Stimulated activated effector memory CD8-positive, alpha-beta T cell treated with anti-CD3 and anti-CD28 coated beads, Interleukin-12 subunit alpha, Interleukin-12 subunit beta, amount 100 ng/mL, for 72 hours (primary cell): ENCODE measurements around the gene RNF148.

Experiments
- ATAC-seq: fragments of 150-1000 bp; cut with Tn5 transposase; 2 replicates; pipeline ENCODE4 v1.10.0; 2021
- DNase-seq, 2 donors: peaks; one replicate each; pipeline ENCODE4 v3.0.0; 2021 to 2022; ENCODE audit warnings: low spot score in 2 of 2
- H3K27ac Mint-ChIP-seq: one replicate; pipeline ENCODE4 v1.8.0; 2022; ENCODE audit warnings: mild to moderate bottlenecking, mixed read lengths
- H3K36me3 Mint-ChIP-seq: one replicate; pipeline ENCODE4 v1.8.0; 2022; ENCODE audit warnings: mild to moderate bottlenecking, mixed read lengths
- H3K4me1 Mint-ChIP-seq: one replicate; pipeline ENCODE4 v1.8.0; 2022; ENCODE audit warnings: mixed read lengths
- H3K4me3 Mint-ChIP-seq: one replicate; pipeline ENCODE4 v1.8.0; 2022; ENCODE audit warnings: mild to moderate bottlenecking, mixed read lengths
- H3K9me3 Mint-ChIP-seq: one replicate; pipeline ENCODE4 v1.8.0; 2022; ENCODE audit warnings: mixed read lengths

RNF148 gene, protein sequence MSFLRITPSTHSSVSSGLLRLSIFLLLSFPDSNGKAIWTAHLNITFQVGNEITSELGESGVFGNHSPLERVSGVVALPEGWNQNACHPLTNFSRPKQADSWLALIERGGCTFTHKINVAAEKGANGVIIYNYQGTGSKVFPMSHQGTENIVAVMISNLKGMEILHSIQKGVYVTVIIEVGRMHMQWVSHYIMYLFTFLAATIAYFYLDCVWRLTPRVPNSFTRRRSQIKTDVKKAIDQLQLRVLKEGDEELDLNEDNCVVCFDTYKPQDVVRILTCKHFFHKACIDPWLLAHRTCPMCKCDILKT

DNA sequence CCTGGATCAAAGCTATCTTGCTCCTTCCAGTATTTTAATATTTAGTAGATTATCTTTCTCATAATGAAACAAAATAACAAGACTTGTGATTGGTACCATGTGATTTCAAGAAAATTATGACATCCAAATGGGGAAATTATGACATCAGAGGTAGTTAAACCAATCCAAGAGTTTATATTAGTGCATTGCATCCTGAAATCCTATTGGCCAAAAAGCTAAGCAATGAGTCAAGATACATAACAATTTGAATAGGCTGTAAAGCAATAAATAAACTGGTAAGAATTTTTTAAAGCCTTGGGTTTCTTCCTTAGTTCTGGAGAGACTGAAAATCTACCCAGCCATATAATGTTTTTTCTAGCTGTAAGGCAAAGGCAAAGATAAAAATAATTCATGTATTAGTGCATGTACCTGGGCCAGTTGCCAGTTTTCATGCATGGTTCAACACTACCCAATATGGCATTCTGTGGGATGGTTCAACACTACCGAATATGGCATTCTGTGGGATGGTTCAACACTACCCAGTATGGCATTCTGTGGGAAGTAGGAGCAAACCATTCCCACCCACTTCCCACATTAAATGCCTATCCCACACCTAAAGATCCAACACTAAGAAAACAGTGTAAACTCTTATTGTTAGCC, at the start of gene RNF148:
Gene RNF148, minus strand, starts transcription at position 51 of the 639 bp plus-strand sequence. CDS start 172 bp downstream, outside the sequence.
- H3K9me3 Mint-ChIP-seq, result peaks cover 8% of the 10 kb centered on the region
- no peak for ATAC-seq
- H3K4me3 Mint-ChIP-seq, result no peak within 1 kb of the TSS
- no peaks in the 10 kb centered on the region for H3K36me3 Mint-ChIP-seq
- no peaks in the 10 kb centered on the region for H3K4me1 Mint-ChIP-seq
- no peak within 1 kb of the TSS for H3K27ac Mint-ChIP-seq
- no peak for DNase-seq

DNA sequence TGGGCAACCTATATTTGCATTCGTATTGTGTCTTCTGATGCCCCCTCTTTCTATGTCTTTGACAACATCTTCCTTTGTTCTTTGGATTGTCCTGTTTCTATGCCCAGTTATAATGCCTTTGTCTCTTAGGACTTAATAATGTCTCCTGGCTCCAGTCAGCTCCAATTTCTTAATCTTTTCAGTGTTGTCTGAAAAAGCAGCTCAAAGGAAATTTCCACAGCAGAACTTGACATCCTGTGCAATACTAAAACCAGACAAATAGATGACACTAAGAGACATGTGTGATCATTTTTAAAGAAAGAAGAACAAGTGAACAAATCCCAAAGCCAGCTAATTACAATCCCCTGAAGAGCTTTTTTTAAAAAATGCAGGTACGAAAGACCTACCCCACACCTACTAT, 47.7 kb upstream of the RNF148 start:
- no peak overlapping the region for H3K4me3 Mint-ChIP-seq
- no peaks in the 10 kb centered on the region for H3K4me1 Mint-ChIP-seq
- no peaks in the 10 kb centered on the region for H3K36me3 Mint-ChIP-seq
- ATAC-seq, result no peak
- H3K9me3 Mint-ChIP-seq, result peaks cover 9% of the 10 kb centered on the region
- H3K27ac Mint-ChIP-seq, result no peak overlapping the region
- no peak for DNase-seq

DNA sequence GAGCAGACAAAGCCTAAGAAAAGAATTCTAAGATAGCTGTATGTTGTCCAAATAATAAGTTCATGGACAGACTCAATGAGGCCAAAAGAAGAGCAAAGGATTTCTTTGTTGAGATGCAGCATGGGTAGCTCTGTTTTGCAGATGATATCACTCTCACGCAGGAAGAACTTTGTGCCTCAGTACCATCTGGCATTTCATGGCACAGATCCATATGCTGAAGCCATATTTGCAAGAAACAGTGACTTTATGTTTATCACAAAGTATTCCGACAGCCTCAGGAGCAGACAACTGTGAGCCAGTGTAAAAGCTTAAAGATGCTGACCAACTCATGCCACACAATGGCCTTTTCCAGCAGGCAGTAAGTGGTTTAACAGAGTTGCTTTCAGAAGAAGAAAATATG, 45.5 kb upstream of the RNF148 start:
- Mint-ChIP-seq H3K27ac (no peak overlapping the region), H3K4me1 (no peaks in the 10 kb centered on the region), H3K9me3 (peaks cover 9% of the 10 kb centered on the region), H3K4me3 (no peak overlapping the region), H3K36me3 (no peaks in the 10 kb centered on the region)
- ATAC-seq (no peak), DNase-seq (no peak)

DNA sequence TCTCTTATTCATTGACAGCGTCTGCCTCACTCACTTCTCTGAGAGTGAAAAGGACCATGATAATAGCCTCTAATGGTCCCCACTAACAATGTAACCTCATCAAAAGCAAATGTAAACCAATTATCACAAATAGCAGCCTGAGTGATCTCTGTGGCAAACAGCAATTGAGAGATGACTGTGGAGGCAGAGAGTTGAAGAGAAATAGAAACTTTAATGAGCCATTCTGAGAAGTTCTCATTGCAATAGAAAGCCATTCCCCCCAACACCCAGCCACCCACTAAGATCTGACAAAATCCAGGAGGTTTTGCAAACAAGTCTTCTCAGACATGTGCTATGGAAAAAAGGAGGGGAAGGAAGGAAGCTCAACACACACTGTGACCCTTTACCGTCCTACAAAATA, 44.2 kb upstream of the RNF148 start:
- Mint-ChIP-seq H3K4me1 (no peaks in the 10 kb centered on the region), H3K4me3 (no peak overlapping the region), H3K36me3 (no peaks in the 10 kb centered on the region), H3K9me3 (peaks cover 6% of the 10 kb centered on the region), H3K27ac (no peak overlapping the region)
- ATAC-seq (no peak), DNase-seq (no peak)

DNA sequence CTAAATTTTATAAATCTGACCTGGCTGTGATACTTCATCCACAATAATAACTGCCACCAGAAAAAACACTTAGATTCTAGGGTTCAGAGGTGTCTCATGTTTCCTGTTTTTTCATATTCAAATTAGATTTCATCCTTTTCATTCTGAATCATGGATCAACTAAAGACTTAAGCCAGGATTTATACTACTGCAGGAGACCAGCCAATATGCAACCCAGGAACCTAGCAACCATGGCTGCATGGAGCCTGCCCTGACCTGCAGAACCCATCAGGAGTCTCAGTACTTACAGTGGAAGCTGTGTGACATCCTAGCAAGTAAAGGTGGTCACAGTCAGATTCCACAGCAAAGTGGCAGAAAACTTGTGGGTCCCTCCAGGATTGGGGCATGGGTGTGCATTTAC, 40.5 kb upstream of the RNF148 start:
- Mint-ChIP-seq H3K27ac (no peak overlapping the region), H3K4me1 (no peaks in the 10 kb centered on the region), H3K36me3 (no peaks in the 10 kb centered on the region), H3K9me3 (peaks cover 7% of the 10 kb centered on the region), H3K4me3 (no peak overlapping the region)
- DNase-seq (no peak), ATAC-seq (no peak)

DNA sequence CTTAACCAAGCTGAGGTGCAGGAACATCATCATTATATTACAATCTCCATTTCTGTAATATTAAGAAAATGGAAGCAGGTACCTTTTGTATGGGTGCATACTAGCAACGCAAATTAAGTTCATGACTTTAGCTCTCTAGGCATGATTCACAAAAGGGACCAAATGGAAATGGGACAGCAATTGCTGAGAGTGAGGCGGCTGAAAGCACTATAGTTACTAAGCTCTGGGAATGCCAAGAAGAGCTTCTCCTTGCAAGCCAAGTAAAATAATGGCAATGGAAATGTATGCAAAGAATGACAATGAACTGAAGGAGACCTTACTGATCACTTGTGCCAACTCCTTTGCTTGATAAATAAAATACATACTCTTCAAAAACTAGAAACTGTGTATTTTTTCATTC, 36.2 kb upstream of the RNF148 start:
- no peak overlapping the region for H3K27ac Mint-ChIP-seq
- ATAC-seq (no peak), DNase-seq (no peak)
- H3K9me3 Mint-ChIP-seq, result peaks cover 11% of the 10 kb centered on the region
- H3K4me3 Mint-ChIP-seq, result no peak overlapping the region
- H3K36me3 Mint-ChIP-seq, result no peaks in the 10 kb centered on the region
- H3K4me1 Mint-ChIP-seq, result no peaks in the 10 kb centered on the region

DNA sequence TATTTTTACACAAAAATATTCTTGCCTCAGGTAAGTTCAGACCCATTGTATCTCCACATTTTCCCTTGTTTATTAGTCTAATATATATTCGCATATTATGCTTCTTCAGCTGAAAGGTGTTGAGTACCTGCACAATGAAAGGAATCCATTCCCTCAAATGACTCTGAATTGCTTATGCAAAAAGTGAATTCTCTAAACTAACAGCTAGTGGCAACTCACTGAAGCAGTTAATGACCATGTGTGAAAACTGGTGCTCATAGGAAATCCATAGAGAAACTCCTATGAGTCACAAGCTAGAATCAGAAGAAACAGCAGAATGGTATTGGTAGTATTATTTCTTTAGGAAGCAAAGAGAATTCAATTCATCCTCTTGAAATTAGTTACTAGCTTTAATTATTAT, 33.5 kb upstream of the RNF148 start:
- DNase-seq, result no peak

DNA sequence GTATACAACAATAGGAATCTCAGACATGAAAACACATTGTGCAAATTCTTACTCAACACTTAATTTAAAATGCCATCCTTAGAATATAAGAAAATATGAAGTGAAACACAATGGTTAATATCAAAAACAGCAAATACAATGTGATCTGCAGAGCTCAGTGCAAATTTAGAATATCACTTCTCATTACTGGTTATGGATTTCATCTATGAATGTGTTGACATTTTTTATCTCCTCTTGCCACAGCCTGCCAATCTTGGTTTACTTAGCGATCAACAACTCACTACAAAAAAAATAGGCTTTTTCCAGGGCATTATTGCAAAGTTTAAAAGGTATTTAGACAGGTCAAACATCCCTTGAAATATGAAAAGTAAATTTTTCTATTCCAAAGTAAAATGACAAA, 25.0 kb upstream of the RNF148 start:
- H3K4me1 Mint-ChIP-seq, result no peaks in the 10 kb centered on the region
- H3K27ac Mint-ChIP-seq, result no peak overlapping the region
- no peak for DNase-seq
- H3K9me3 Mint-ChIP-seq, result peaks cover 7% of the 10 kb centered on the region
- no peaks in the 10 kb centered on the region for H3K36me3 Mint-ChIP-seq
- H3K4me3 Mint-ChIP-seq, result no peak overlapping the region
- no peak for ATAC-seq

More for the DNA sequence above, 33.5 kb upstream of the RNF148 start:
- H3K4me3 Mint-ChIP-seq, result no peak overlapping the region
- H3K9me3 Mint-ChIP-seq, result peaks cover 11% of the 10 kb centered on the region
- no peak overlapping the region for H3K27ac Mint-ChIP-seq
- H3K36me3 Mint-ChIP-seq, result no peaks in the 10 kb centered on the region
- no peak for ATAC-seq
- no peaks in the 10 kb centered on the region for H3K4me1 Mint-ChIP-seq

DNA sequence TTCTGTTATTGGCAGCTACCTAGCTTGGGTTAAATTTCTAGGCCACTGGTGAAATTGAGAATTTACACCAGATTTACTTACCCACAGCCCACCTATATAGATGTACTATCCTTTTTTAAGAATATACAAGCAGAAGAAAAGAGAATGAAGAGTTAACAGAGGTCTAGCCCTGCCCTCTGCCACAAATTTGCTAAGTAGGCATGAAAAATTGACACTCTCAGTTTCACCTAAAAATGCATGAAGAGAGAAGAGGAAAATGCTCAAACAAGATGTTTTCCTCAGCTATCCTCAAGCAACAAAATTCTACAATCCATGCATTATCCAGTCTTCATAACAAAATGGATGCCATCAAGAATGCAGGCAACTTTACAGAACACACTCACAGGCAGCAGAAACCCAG, 24.6 kb upstream of the RNF148 start:
- H3K4me1 Mint-ChIP-seq, result no peaks in the 10 kb centered on the region
- no peak overlapping the region for H3K4me3 Mint-ChIP-seq
- H3K27ac Mint-ChIP-seq, result no peak overlapping the region
- peaks cover 7% of the 10 kb centered on the region for H3K9me3 Mint-ChIP-seq
- no peak for ATAC-seq
- no peaks in the 10 kb centered on the region for H3K36me3 Mint-ChIP-seq
- DNase-seq, result no peak

DNA sequence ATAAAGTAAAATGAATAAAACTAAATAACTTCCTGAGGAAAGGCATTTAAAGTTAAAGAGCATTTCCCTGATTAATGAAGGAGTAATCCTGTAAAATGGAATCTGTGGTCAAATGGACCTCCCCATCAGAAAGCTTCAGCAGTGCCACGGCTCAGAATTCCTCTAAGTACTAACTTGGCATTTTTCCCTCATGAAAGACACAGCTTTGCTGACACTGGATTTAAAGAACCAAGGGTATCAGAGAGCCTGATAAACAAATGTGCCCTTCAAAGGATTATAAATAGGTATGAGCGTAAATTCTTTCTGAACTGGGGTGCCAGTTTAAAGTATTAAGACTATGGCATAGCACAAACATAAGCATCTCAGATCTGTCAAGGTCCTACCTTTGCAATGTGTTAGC, 24.2 kb upstream of the RNF148 start:
- no peak overlapping the region for H3K4me3 Mint-ChIP-seq
- H3K9me3 Mint-ChIP-seq, result peaks cover 7% of the 10 kb centered on the region
- no peak for ATAC-seq
- H3K36me3 Mint-ChIP-seq, result no peaks in the 10 kb centered on the region
- H3K4me1 Mint-ChIP-seq, result no peaks in the 10 kb centered on the region
- no peak overlapping the region for H3K27ac Mint-ChIP-seq
- no peak for DNase-seq

DNA sequence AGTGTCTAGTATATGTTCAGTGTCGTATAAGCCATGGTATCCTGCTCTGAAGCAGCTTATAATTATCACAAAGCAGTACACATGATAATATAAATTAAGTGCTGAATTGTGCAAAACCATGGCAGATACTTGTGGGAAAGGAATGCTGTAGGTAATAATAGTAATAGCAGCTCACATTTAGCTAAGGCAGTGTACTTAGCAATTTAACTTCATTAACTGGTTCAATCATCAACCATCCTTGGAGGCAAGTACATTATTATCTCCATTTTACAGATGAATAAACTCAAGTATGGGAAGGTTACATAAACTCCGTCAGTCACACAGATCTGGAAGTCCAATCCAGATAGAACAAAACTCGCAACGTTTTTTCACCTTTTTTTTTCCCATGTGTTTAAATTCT, 21.6 kb upstream of the RNF148 start:
- H3K27ac Mint-ChIP-seq, result no peak overlapping the region
- no peaks in the 10 kb centered on the region for H3K36me3 Mint-ChIP-seq
- no peak for ATAC-seq
- DNase-seq, result no peak
- peaks cover 6% of the 10 kb centered on the region for H3K9me3 Mint-ChIP-seq
- no peak overlapping the region for H3K4me3 Mint-ChIP-seq
- H3K4me1 Mint-ChIP-seq, result no peaks in the 10 kb centered on the region

DNA sequence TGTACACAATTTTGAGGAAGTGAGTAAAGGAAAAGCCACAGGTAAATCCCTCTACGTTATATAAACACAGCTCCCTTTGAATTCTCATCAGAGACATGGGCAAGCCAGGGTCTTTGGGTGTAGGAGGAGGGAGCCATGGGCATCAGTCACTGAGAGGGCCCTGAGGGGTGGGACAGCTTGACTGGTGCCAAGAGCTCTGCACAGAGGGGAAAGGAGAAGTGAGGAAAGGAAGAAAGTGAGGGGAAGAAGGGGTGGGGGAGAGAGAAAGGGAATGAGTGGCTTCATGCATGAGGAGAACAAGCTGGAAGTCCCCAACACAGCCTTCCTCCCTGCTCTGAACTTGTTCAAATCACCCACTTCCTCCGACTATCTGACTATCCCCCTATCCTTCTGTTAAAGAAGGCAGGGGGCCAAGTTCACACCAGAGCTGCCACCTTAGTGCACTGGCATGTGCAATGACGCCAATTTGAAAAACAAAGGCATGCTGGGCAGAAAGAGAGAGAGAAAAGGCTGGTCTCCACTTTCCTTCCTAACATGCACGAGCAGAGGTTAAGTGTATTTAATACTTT, 16.4 kb upstream of the RNF148 start:
- Mint-ChIP-seq H3K4me1 (no peaks in the 10 kb centered on the region), H3K36me3 (no peaks in the 10 kb centered on the region), H3K9me3 (peaks cover 9% of the 10 kb centered on the region), H3K4me3 (no peak overlapping the region), H3K27ac (no peak overlapping the region)
- ATAC-seq (no peak), DNase-seq (no peak)

DNA sequence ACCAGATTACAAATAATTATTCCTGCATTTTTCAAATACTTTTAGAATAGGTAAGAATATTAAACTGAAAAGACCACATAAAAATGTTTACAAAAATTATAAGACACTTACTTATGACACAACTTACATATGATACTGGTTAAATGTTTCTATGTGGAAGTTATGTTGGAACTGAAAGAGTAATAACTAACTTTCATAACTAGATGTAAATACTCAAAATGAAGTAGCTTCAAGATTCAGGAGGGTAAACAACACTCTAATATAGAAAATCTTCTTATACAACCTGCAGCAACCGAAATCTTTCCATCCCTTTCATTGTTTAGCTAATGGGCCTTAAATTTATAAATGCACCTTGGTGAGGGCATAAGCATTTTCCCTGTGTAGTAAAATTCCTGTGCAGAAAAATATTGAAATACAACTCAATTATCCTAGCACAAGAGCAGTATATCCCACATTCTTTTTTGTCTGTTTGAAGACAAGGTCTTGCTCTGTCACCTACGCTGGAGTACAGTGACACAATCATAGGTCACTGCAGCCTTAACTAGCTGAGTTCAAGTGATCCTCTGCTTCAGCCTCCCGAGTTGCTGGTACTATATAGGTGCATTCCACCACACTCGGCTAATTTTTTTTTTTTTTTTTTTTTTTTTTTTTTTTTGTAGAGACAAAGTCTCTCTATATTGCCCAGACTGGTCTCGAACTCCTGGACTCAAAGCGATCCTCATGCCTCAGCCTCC, 14.8 kb upstream of the RNF148 start:
- Mint-ChIP-seq H3K27ac (no peak overlapping the region), H3K9me3 (peaks cover 9% of the 10 kb centered on the region), H3K4me1 (no peaks in the 10 kb centered on the region), H3K4me3 (no peak overlapping the region), H3K36me3 (no peaks in the 10 kb centered on the region)
- ATAC-seq, result no peak
- no peak for DNase-seq

DNA sequence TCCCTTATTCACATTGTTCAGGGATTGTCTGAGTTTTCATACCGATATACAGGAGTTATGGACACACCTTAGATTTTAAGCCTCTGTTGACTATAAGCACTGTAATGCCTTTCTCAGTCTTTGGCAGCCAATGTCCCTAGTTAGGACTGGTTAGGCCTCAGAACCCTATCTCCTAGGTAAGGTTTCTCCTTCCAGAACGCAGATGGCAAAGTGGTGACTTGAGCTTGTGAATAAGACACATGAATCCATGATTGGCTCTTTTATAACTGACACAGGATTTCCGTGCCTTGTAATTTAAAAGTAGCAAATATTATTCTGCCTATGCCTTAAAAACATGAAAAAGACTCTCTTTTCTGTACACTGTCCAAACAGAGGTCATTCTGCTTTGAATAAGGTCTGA, 12.5 kb upstream of the RNF148 start:
- H3K36me3 Mint-ChIP-seq, result no peaks in the 10 kb centered on the region
- no peak overlapping the region for H3K4me3 Mint-ChIP-seq
- H3K4me1 Mint-ChIP-seq, result no peaks in the 10 kb centered on the region
- DNase-seq, result no peak
- no peak overlapping the region for H3K27ac Mint-ChIP-seq
- H3K9me3 Mint-ChIP-seq, result peaks cover 13% of the 10 kb centered on the region
- ATAC-seq, result no peak

DNA sequence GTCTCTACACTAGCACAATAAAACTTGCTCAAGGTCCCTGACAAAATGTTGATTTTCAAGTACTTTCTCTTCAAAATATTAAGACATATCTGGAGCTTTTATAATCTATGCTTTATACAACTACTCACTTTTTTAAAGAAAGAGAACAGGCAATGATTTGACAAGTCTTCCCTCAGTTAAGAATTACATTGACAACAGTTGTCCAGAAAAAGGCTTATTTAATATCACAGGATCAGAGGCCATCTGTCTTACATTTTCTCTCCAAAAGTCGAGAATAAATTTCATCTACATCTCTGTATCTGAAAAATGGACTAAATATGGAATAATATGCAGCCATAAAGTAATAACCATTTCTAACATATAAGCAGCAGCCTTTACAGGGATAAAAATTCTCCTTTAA, 8.2 kb upstream of the RNF148 start:
- H3K4me3 Mint-ChIP-seq, result no peak overlapping the region
- DNase-seq, result no peak
- H3K9me3 Mint-ChIP-seq, result peaks cover 10% of the 10 kb centered on the region
- H3K4me1 Mint-ChIP-seq, result no peaks in the 10 kb centered on the region
- no peaks in the 10 kb centered on the region for H3K36me3 Mint-ChIP-seq
- H3K27ac Mint-ChIP-seq, result no peak overlapping the region
- ATAC-seq, result no peak
